ENCODE measurements around the gene ZNF628. TPM values are rescaled to one million over a fixed set of nuclear protein-coding genes. Genes with fewer than 3 reads are reported as not detected.

The ZNF628 gene
- total RNA-seq, 1 donor from 2014 or later: 1.4 TPM

- no peak for DNase-seq
Measured at GRCh38 chr19:55497763-55498162, 21.3 kb downstream of the ZNF628 start.

- DNase-seq: no peak
Measured at GRCh38 chr19:55498246-55498840, 21.9 kb downstream of the ZNF628 start.

- no peak for DNase-seq
Measured at GRCh38 chr19:55500368-55500952, 24.0 kb downstream of the ZNF628 start.

GRCh38 chr19:55502197-55502952 is 26.0 kb downstream of the ZNF628 start:
- DNase-seq: no peak

- no peak for DNase-seq
Measured at GRCh38 chr19:55503157-55503501, 26.7 kb downstream of the ZNF628 start.

- peak; percentile 95 for DNase-seq
Measured at GRCh38 chr19:55503502-55504251, 27.3 kb downstream of the ZNF628 start.

- no peak for DNase-seq
Measured at GRCh38 chr19:55504252-55504603, 27.8 kb downstream of the ZNF628 start.

GRCh38 chr19:55504981-55505380 is 28.6 kb downstream of the ZNF628 start:
- DNase-seq: no peak

- no peak for DNase-seq
Measured at GRCh38 chr19:55508120-55508519, 31.7 kb downstream of the ZNF628 start.

- DNase-seq: peak; percentile 95
Measured at GRCh38 chr19:55516878-55517620, 40.6 kb downstream of the ZNF628 start.

GRCh38 chr19:55519451-55520311 is 43.3 kb downstream of the ZNF628 start:
- DNase-seq: peak; percentile 49

- no peak for DNase-seq
Measured at GRCh38 chr19:55520691-55521292, 44.4 kb downstream of the ZNF628 start.

GRCh38 chr19:55525289-55526101 is 49.1 kb downstream of the ZNF628 start:
- DNase-seq: no peak

GRCh38 chr19:55526216-55527196 is 50.1 kb downstream of the ZNF628 start:
- DNase-seq: peak; percentile 63

- DNase-seq: no peak
Measured at GRCh38 chr19:55527197-55528029, 51.0 kb downstream of the ZNF628 start.

- no peak for DNase-seq
Measured at GRCh38 chr19:55528030-55528803, 51.8 kb downstream of the ZNF628 start.

GRCh38 chr19:55529636-55530234 is 53.3 kb downstream of the ZNF628 start:
- no peak for DNase-seq

Data from dermis blood vessel endothelial cell (primary cell).